Fibroblast of lung (primary cell): ENCODE results near the gene NR4A1.

Experiments
- CTCF ChIP-seq, 2 donors: IDR thresholded peaks in 1 of 2; conservative IDR thresholded peaks in 1 of 2; 1 replicate in 1 of 2; 2 replicates in 1 of 2; pipeline ENCODE4 v1.5.1; 2011 to 2012; ENCODE audit warnings: low read length in 2 of 2, control low read depth in 1 of 2, inconsistent platforms in 1 of 2, low read depth in 1 of 2, mild to moderate bottlenecking in 1 of 2
- EZH2 ChIP-seq: IDR thresholded peaks from 2 replicates; pipeline ENCODE4 v1.5.1; 2012; ENCODE audit warnings: low read length, control low read depth, mild to moderate bottlenecking; ENCODE audit errors: missing control alignments

GRCh38 chr12:52020539-52021336 is 30.5 kb upstream of the NR4A1 start:
- peak; percentile 68 to 86 for TF ChIP-seq CTCF (conservative IDR thresholded peaks at IDR 0.05 in 1 of 2, IDR thresholded peaks at IDR 0.05 in 1 of 2; ENCODE audit: low read depth in 1 of 2, low read length in 2 of 2)
- TF ChIP-seq EZH2: no peak
